K562 (cell line): ENCODE measurements around the gene TMEM267. TPM values are rescaled to one million over a fixed set of nuclear protein-coding genes. Genes with fewer than 3 reads are reported as not detected.

Experiments used
- CBFA2T3 ChIP-seq: fragments of 450-650 bp; IDR thresholded peaks from 2 replicates; pipeline ENCODE4 v1.6.1; 2017
- EP300 ChIP-seq: IDR thresholded peaks from 2 replicates; pipeline ENCODE4 v1.6.1; 2012; ENCODE audit warnings: low read length, improper control_type of control experiment
- FOXA1 ChIP-seq: fragments of 450-650 bp; IDR thresholded peaks from 2 replicates; pipeline ENCODE4 v1.6.1; 2016; ENCODE audit warnings: mild to moderate bottlenecking, borderline replicate concordance
- GABPB2 ChIP-seq: fragments of 250-450 bp; sonication (Bioruptor Pico); conservative IDR thresholded peaks from 2 replicates; pipeline ENCODE4 v1.5.1; 2021; ENCODE audit warnings: mild to moderate bottlenecking
- GATAD2B ChIP-seq: fragments of 450-650 bp; IDR thresholded peaks from 2 replicates; pipeline ENCODE4 v1.6.1; 2017; ENCODE audit warnings: mild to moderate bottlenecking, borderline replicate concordance
- GTF2A2 ChIP-seq: IDR thresholded peaks from 2 replicates; pipeline ENCODE4 v1.6.1; 2016; ENCODE audit warnings: mild to moderate bottlenecking, missing genetic modification characterization, missing compliant biosample characterization
- HDAC2 ChIP-seq: fragments of 450-650 bp; IDR thresholded peaks from 2 replicates; pipeline ENCODE4 v1.6.1; 2016; ENCODE audit warnings: mild to moderate bottlenecking
- HDGF ChIP-seq: fragments of 450-650 bp; IDR thresholded peaks from 2 replicates; pipeline ENCODE4 v1.6.1; 2016
- ILF3 ChIP-seq: fragments of 450-650 bp; IDR thresholded peaks from 2 replicates; pipeline ENCODE4 v1.6.1; 2018; ENCODE audit warnings: antibody characterized with exemption, mild to moderate bottlenecking, moderate library complexity, borderline replicate concordance
- JUN ChIP-seq, 2 experiments: sonication (generic) in 1 of 2; formaldehyde crosslinking in 1 of 2; IDR thresholded peaks; 2 replicates each; pipeline versions ENCODE4 v1.6.1 to v1.8.0; 2012 to 2022; ENCODE audit warnings: borderline replicate concordance in 2 of 2, mild to moderate bottlenecking in 2 of 2, improper control_type of control experiment in 1 of 2, low read depth in 1 of 2, low read length in 1 of 2, missing genetic modification reagents in 1 of 2
- KAT2B ChIP-seq: IDR thresholded peaks from one replicate; pipeline ENCODE4 v1.6.1; 2012; ENCODE audit warnings: low read depth, mild to moderate bottlenecking, control low read depth, inconsistent platforms, low read length, moderate library complexity
- NCOA6 ChIP-seq: fragments of 450-650 bp; IDR thresholded peaks from 2 replicates; pipeline ENCODE4 v1.6.1; 2017; ENCODE audit warnings: mild to moderate bottlenecking
- NR2C2 ChIP-seq, 2 experiments: fragments of 200-800 bp in 1 of 2; sonication (Bioruptor generic) in 1 of 2; sonication (generic) in 1 of 2; formaldehyde crosslinking in 1 of 2; IDR thresholded peaks; 2 replicates each; pipeline versions ENCODE4 v1.6.1 to v1.8.0; 2016 to 2022; ENCODE audit warnings: mild to moderate bottlenecking in 1 of 2, missing compliant biosample characterization in 1 of 2, missing genetic modification characterization in 1 of 2, missing genetic modification reagents in 1 of 2
- NUFIP1 ChIP-seq: fragments of 450-650 bp; IDR thresholded peaks from 2 replicates; pipeline ENCODE4 v1.6.1; 2018; ENCODE audit not compliant: partially characterized antibody
- POLR2B ChIP-seq: fragments of 450-650 bp; IDR thresholded peaks from 2 replicates; pipeline ENCODE4 v1.6.1; 2018; ENCODE audit warnings: low read depth; ENCODE audit not compliant: partially characterized antibody
- SMAD3 ChIP-seq: fragments of 450-650 bp; formaldehyde crosslinking; conservative IDR thresholded peaks from 2 replicates; pipeline ENCODE4 v1.4.0; 2020; ENCODE audit warnings: mild to moderate bottlenecking
- THRAP3 ChIP-seq: fragments of 450-650 bp; IDR thresholded peaks from 2 replicates; pipeline ENCODE4 v1.6.1; 2016; ENCODE audit warnings: mild to moderate bottlenecking, inconsistent platforms, borderline replicate concordance
- XRCC3 ChIP-seq: fragments of 450-650 bp; IDR thresholded peaks from 2 replicates; pipeline ENCODE4 v1.6.1; 2017; ENCODE audit warnings: mild to moderate bottlenecking, moderate library complexity
- ZC3H4 ChIP-seq: sonication (generic); formaldehyde crosslinking; IDR thresholded peaks from 2 replicates; pipeline ENCODE4 v1.9.0; 2021; ENCODE audit warnings: missing genetic modification reagents, borderline replicate concordance
- ZNF253 ChIP-seq: fragments of 250-450 bp; sonication (Bioruptor Pico); conservative IDR thresholded peaks from 2 replicates; pipeline ENCODE4 v1.6.1; 2021; ENCODE audit warnings: mild to moderate bottlenecking
- ZNF3 ChIP-seq: fragments of 250-450 bp; sonication (Bioruptor Pico); IDR thresholded peaks from 2 replicates; pipeline ENCODE4 v1.5.0; 2021; ENCODE audit warnings: mild to moderate bottlenecking, moderate library complexity
- ZNF644 ChIP-seq: fragments of 200-800 bp; sonication (Bioruptor generic); IDR thresholded peaks from 2 replicates; pipeline ENCODE4 v1.6.1; 2016; ENCODE audit warnings: low read depth, missing genetic modification characterization, missing compliant biosample characterization
- polyA plus RNA-seq, 8 experiments: library from polyadenylated mRNA; depleted of rRNA in 4 of 8; stranded (reverse) in 5 of 8; unstranded in 3 of 8; fragments of >200 nt; fragmentation: Nextera tagmentation in 2 of 8; fragmentation: Illumina TruSeq in 1 of 8; extraction: Ambion mirVana in 2 of 8; extraction: Trizol in 1 of 8; gene quantifications; 2 replicates each; pipeline versions ENCODE4 v1.2.1 to v1.2.3, GENCODE V29; 2011 to 2014; ENCODE audit warnings: inconsistent platforms in 1 of 8, missing spikeins in 1 of 8
- total RNA-seq, 7 experiments: library from RNA; depleted of rRNA in 6 of 7; stranded (reverse); fragments of >200 nt in 6 of 7; fragmentation: Illumina TruSeq in 2 of 7; extraction: Trizol in 2 of 7; gene quantifications; 2 replicates each; pipeline versions ENCODE4 v1.2.1 to v1.2.3, GENCODE V29; 2011 to 2021; ENCODE audit warnings: low replicate concordance in 1 of 7
- TF ChIP-seq, protein P1 (sequence below): fragments of 200-800 bp; sonication (Bioruptor generic); IDR thresholded peaks from 2 replicates; pipeline ENCODE4 v1.6.1; 2017; ENCODE audit warnings: missing genetic modification characterization, missing compliant biosample characterization
- TF ChIP-seq, protein P2 (sequence below), 2 experiments: IDR thresholded peaks; 2 replicates each; pipeline ENCODE4 v1.6.1; 2011; ENCODE audit warnings: borderline replicate concordance in 1 of 2, control low read depth in 1 of 2, low read depth in 1 of 2, low read length in 1 of 2, mild to moderate bottlenecking in 1 of 2, mixed read lengths in 1 of 2, moderate library complexity in 1 of 2; ENCODE audit not compliant: insufficient read depth in 1 of 2, insufficient read length in 1 of 2, poor library complexity in 1 of 2, severe bottlenecking in 1 of 2; ENCODE audit errors: extremely low read depth in 1 of 2
- TF ChIP-seq, protein P3 (sequence below): fragments of 250-450 bp; sonication (Bioruptor Pico); IDR thresholded peaks from 2 replicates; pipeline ENCODE4 v1.4.0; 2020; ENCODE audit warnings: mild to moderate bottlenecking

Gene TMEM267
- total and polyA plus RNA-seq, 9 of the 15 experiments (the other 6 are each of a cell fraction or from before 2014, with no cell fraction given) = 8.1 to 61.1 (median 17.8) TPM

DNA sequence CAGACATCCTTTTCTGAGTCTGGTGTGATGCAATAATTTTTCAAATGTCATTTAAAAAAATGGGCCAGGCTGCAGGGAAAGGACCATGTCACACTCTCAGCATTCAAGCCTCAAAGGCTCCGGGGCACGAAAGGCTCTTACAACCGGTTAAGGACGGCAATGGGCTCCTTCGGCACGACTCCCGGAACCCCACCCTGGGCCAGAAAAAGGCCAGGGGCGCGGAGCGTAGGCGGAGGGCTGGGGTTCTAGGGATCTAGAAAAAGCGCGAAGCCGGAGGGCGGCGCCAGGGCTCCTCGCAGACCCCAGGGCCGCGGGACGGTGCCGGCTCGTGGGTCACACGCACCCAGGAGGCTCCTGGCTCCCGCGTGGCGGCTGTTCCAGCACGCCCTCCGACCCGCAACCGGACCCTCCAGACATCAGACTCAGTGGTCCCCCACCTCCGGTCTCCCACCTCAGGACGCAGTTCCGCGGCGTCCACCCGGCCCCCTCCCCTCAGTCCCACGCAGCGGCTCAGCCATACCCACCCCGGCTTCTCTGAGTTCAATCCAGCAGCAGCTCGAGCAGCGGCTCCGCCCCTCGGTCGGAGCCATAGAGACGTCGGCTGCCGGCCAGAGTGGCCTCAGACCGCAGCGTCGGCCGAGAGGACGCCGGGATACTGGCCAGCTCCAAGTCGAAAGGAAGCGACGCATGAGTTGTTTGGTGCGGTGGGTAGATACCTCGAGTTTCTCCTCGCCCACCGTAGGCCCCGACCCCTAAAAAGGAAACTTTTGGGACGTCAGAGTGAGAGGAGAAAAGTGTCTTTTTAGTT, at the start of gene TMEM267 (continued):
- TF ChIP-seq JUN (IDR thresholded peaks at IDR 0.05; ENCODE audit: borderline replicate concordance, low read depth, low read length) (no peak; the same call in 1 of the 2 replicates), JUN (CRISPR knock-in tag; IDR thresholded peaks at IDR 0.05; ENCODE audit: borderline replicate concordance) (peak; percentile 46; the same call in 1 of the 2 replicates), ZC3H4 (CRISPR knock-in tag) (no peak), SMAD3 (CRISPR knock-in tag) (no peak), ZNF3 (CRISPR knock-in tag) (no peak), THRAP3 (no peak), HDGF (no peak), KAT2B (no peak), POLR2B (peak; percentile 96), NUFIP1 (peak; percentile 45), ILF3 (no peak), FOXA1 (no peak; the same call in 1 of the 2 replicates), NCOA6 (no peak), ZNF253 (no peak), EP300 (peak; percentile 49), XRCC3 (no peak), ZNF644 (tag) (no peak), NR2C2 (CRISPR knock-in tag; IDR thresholded peaks at IDR 0.05) (no peak), NR2C2 (tag; IDR thresholded peaks at IDR 0.05) (no peak), GATAD2B (peak; percentile 13; the same call in 1 of the 2 replicates), CBFA2T3 (no peak), GABPB2 (CRISPR knock-in tag) (no peak), HDAC2 (no peak; the same call in 1 of the 2 replicates), GTF2A2 (tag) (peak; percentile 74)
- TF ChIP-seq, protein P1, sequence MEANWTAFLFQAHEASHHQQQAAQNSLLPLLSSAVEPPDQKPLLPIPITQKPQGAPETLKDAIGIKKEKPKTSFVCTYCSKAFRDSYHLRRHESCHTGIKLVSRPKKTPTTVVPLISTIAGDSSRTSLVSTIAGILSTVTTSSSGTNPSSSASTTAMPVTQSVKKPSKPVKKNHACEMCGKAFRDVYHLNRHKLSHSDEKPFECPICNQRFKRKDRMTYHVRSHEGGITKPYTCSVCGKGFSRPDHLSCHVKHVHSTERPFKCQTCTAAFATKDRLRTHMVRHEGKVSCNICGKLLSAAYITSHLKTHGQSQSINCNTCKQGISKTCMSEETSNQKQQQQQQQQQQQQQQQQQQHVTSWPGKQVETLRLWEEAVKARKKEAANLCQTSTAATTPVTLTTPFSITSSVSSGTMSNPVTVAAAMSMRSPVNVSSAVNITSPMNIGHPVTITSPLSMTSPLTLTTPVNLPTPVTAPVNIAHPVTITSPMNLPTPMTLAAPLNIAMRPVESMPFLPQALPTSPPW (CRISPR knock-in tag) = peak; percentile 78
- TF ChIP-seq, protein P2, sequence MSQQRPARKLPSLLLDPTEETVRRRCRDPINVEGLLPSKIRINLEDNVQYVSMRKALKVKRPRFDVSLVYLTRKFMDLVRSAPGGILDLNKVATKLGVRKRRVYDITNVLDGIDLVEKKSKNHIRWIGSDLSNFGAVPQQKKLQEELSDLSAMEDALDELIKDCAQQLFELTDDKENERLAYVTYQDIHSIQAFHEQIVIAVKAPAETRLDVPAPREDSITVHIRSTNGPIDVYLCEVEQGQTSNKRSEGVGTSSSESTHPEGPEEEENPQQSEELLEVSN (IDR thresholded peaks at IDR 0.05; ENCODE audit: borderline replicate concordance in 1 of 2, extremely low read depth in 1 of 2, insufficient read depth in 1 of 2, insufficient read length in 1 of 2, low read depth in 1 of 2, low read length in 1 of 2, poor library complexity in 1 of 2, severe bottlenecking in 1 of 2) = peak; percentile 45 to 86
- TF ChIP-seq, protein P3, sequence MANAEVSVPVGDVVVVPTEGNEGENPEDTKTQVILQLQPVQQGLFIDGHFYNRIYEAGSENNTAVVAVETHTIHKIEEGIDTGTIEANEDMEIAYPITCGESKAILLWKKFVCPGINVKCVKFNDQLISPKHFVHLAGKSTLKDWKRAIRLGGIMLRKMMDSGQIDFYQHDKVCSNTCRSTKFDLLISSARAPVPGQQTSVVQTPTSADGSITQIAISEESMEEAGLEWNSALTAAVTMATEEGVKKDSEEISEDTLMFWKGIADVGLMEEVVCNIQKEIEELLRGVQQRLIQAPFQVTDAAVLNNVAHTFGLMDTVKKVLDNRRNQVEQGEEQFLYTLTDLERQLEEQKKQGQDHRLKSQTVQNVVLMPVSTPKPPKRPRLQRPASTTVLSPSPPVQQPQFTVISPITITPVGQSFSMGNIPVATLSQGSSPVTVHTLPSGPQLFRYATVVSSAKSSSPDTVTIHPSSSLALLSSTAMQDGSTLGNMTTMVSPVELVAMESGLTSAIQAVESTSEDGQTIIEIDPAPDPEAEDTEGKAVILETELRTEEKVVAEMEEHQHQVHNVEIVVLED = peak; percentile 75
